ENCODE results near the gene VWF. TPM values are rescaled to one million over a fixed set of nuclear protein-coding genes. Genes with fewer than 3 reads are reported as not detected.

Gene VWF
- total RNA-seq, 1 donor from 2014 or later, result 0.06 TPM

- no peak for TF ChIP-seq CTCF (conservative IDR thresholded peaks at IDR 0.05; ENCODE audit: low read depth, low read length)
- H3K4me3 ChIP-seq (ENCODE audit: low read depth, low read length), result no peak overlapping the region
- DNase-seq (ENCODE audit: low read depth), result no peak
Measured at GRCh38 chr12:5899675-5900074, 224.8 kb downstream of the VWF start.

GRCh38 chr12:5898874-5899273 is 225.6 kb downstream of the VWF start:
- no peak overlapping the region for H3K4me3 ChIP-seq (ENCODE audit: low read depth, low read length)
- no peak for DNase-seq (ENCODE audit: low read depth)
- TF ChIP-seq CTCF (conservative IDR thresholded peaks at IDR 0.05; ENCODE audit: low read depth, low read length), result peak; percentile 6

Other genes with a start within 250 kb of the VWF start
- 1.2 and 1.7 TPM in 2 replicates for gene ANO2, start 179.4 kb downstream of the VWF start, total RNA-seq
- gene CD9, start 75.7 kb upstream of the VWF start, total RNA-seq, result 284 and 346 TPM in 2 replicates
- 3.5 and 9.6 TPM in 2 replicates for gene PLEKHG6, start 186.0 kb upstream of the VWF start, total RNA-seq
- 163 and 186 TPM in 2 replicates for gene TNFRSF1A, start 217.4 kb upstream of the VWF start, total RNA-seq

Data from epithelial cell of proximal tubule (primary cell).